HG02938 (cell line): ENCODE data around the gene GLB1L3.
"Not testable (repeated sequence)": the region's sequence is repeated elsewhere in the genome, so short reads cannot be mapped to it uniquely, and the experiment has no call there.

Experiments used
- ATAC-seq: cut with Tn5 transposase; IDR thresholded peaks from one replicate; pipeline ENCODE4 v1.9.1; 2021; ENCODE audit warnings: mild to moderate bottlenecking, moderate library complexity; ENCODE audit not compliant: unreplicated experiment

GLB1L3 gene

DNA sequence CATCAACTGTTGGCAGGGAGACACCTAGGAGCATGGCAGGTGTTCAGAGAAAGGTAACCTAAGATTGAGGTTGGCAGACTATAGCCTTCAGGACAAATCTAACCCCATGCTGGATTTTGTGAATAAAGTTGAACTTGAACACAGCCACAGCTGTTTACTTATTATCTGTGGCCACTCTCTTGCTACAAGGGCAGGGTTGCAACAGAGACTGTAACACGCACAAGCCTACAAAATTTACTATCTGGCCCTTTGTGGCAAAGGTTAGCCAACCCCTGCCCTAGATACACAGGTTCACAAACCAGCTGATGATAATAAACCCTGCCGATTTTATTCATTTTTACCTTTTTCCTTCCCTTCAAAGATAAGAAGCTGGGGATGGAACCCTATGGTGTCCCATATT is 25.5 kb upstream of the GLB1L3 start:
- no peak for ATAC-seq

DNA sequence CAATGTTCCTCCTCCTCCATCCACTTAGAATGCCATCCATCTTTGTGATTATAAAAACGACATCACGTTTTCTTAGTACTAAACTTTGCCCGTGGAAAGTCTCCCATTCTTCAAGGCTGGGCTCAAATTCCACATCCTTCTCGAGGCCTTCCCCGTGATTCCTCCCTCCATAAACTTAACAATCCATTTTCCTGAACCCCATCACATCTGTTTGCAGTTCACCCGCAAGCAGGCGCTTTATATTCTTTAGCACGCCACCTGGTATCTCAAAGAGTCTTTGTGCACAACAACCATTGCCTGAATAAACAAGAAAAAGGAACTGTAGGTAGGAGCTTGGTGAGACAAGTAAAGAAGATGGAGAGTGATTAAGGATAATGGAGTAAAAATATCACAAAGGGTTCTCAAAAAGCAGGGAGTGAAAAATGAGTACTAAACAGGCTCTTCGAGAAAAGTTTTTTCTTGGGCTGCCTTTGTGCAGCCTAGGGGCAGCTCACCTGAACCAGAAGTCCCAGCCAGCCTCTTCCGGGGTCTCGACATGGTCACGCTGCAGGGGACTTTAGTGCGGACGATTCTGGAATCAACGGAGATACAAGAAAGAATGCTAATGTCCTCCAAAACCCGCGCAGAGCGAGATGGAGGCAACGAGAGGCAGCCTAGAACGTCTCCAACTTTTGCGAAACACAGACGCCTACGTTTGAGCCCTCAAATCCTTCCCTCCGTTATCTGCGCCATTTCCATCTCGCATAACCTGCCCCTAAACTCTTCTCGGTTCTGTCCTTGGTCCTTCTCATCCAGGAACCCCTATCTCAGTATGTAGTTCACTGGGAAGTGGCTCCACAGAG is 23.6 kb upstream of the GLB1L3 start:
- peak; percentile 27 for ATAC-seq

DNA sequence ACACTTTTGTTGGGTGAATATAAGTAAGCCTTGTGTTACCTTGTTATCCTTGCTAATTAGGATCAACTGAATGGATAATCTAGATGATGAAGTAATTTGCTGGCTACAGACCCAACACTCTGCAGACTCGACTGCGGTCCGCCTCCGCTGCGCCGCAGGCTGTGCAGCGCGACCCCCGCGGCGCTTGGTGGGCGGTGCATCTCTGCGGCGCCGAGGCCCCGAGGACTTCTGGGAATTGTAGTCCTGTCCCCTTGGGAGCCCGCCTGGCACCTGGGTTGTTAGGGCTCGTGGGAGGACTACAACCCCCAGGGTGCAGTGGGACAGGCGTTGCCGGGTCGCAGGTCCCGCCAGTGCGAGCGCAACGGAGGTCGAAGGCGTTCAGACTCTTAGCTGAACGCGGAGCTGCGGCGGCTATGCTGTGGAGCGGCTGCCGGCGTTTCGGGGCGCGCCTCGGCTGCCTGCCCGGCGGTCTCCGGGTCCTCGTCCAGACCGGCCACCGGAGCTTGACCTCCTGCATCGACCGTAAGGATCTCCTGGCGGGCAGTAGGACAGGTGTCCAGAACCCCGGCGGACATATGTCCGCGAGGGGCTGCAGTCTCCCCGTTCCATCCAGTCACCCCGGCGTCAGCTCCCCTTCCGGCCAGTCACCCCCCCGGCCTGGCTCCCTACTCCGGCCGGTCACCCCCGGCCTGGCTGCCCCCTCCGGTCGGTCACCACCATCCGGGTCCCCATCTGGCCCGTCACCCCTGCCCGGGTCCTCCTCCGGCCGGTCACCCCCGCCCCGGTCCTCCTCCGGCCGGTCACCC is 22.8 kb upstream of the GLB1L3 start, which contains the start of the genes ACAD8 and THYN1:
TSS of gene ACAD8 (plus strand) at position 381 of the 806 bp plus-strand sequence. CDS start at position 414, 33 bp downstream.
TSS of gene THYN1 (minus strand) at position 165 of the 806 bp plus-strand sequence. CDS start 470 bp downstream, outside the sequence.
- peak; percentile 97 for ATAC-seq

DNA sequence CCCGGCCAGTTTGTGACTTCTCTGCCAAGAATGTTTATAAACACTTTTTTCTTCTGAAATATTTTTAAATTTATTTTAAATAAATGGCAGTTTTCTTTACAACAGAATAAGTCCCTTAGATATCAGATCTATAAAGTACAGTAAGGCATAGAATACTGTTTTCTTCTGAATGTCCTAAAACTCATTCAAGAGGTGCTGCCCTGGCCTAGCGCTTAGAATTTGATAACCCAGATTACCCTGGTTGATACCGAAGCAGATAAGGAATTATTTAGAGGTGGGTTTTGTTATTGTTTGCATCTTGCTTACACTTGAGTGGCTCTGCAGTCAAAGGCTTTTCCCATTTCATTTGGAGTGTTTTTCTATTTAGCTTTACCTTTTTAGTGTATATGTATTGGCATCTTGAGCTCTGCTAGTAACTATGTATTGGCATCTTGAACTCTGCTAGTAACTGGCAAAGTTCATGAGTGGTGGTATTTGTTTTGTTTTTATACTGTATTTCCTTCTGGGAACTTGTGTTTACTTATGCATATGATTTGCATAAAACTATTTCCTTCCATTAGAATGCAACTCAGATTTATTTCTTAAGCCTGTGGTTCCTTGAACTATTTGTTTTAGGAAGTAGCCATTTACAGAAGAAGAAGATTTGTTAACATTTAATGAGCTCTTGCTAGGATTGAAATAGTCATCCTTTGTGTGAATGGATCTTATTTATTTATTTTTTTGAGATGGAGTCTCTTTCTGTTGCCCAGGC is 21.6 kb upstream of the GLB1L3 start:
- ATAC-seq: no peak

DNA sequence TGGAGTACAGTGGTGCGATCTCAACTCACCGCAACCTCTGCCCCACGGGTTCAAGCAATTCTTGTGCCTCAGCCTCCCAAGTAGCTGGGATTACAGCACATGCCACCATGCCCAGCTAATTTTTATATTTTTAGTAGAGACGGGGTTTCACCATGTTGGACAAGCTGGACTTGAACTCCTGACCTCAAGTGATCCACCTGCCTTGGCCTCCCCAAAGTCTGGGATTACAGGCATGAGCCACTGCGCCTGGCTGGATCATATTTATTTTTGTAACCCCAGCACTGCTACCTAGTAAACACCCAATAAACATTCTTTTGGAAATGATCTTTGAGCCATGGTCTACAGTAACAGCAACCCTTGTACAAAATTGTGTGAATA is 21.0 kb upstream of the GLB1L3 start:
- ATAC-seq: not testable (repeated sequence)

DNA sequence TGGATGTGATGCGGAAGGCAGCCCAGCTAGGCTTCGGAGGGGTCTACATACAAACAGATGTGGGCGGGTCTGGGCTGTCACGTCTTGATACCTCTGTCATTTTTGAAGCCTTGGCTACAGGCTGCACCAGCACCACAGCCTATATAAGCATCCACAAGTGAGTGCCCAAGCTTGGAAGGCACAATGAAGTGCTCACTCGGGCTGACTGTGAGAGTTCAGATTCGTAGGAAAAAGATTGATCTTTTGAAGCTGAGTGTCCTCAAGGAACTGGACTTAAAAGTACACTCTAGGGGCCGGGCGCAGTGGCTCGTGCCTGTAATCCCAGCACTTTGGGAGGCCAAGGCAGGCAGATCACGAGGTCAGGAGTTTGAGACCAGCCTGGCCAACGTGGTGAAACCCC is 19.1 kb upstream of the GLB1L3 start:
- ATAC-seq: no peak

DNA sequence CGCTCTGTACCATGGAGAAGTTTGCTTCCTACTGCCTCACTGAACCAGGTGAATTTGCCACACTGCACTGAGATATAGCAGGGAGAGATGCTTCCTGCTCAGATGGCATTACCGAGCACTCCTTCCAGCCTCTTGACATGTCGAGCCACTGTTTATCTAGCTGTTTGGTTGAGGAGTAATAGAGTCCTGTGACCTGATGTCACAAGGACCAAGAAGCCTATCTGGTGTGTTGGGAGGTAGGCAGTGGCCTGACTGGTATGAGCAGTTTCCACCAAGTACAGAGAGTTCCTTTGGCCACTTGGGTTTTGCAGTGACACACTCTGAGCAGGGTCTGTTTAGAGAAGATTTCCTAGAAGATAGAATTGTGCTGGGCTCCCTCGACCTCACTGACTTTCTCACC is 17.6 kb upstream of the GLB1L3 start:
- ATAC-seq: no peak

DNA sequence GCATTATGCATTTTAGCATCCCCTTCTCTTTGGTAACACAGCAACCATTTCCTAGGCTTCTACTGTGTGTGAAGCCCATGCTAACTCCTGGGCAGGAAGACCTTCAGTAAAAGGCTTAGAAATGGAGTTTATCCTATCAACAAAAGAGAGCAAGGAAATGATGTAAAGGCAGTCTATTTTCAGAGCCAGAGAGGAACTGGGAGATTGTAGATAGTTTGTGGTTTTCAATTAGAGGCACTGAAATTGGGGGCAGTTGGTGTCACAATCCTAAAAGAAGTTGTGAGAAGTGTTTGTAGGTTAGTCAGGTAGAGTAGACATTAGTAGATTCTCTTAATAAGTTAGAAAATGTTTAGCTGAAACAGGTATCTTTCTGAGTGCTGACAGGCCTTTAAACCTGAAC is 15.7 kb upstream of the GLB1L3 start:
- no peak for ATAC-seq

DNA sequence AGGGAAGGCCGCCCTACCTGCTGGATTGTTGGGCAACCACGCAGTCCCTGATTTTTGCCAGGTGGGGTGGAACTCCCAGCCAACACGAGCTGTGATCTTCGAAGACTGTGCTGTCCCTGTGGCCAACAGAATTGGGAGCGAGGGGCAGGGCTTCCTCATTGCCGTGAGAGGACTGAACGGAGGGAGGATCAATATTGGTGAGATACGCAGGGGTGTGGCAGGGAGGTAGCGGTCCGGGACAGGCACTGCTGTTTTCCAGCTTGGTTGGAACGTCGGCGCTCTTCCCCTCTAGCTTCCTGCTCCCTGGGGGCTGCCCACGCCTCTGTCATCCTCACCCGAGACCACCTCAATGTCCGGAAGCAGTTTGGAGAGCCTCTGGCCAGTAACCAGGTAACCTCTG is 15.2 kb upstream of the GLB1L3 start:
- ATAC-seq: no peak

DNA sequence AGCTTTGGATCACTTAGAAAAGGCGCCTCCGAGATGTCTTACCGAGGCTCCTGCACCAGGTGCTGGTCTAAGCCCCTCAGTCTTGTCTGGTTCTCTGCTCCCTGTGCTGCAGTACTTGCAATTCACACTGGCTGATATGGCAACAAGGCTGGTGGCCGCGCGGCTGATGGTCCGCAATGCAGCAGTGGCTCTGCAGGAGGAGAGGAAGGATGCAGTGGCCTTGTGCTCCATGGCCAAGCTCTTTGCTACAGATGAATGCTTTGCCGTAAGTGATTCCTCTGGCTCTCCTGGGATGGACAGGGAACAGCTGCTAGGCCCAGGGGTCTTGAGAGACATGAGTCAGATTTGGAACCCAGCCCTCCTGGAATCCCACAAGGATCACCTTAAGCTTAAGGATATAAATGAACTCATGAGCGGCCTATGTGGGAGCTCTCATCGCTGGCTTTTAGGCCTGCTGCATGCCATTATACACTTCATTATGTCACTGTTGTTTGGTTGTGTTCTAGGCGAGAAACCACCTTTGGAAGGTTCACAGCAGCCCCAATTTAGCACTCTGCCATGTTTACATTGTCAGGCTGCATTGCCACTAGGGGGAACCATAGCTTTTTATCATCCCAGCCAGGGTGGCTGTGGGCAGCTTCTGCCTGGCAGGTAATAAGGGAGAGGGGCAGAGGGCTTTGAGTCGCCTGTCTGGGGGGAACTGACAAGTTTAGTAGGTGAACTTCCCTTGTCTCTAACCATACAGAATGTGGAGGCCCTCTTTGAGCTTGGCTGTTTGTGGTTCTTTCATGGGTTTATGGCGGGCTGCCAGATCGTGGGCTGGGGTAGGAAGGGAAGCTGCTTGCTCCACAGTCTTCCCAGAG is 14.3 kb upstream of the GLB1L3 start:
- no peak for ATAC-seq

DNA sequence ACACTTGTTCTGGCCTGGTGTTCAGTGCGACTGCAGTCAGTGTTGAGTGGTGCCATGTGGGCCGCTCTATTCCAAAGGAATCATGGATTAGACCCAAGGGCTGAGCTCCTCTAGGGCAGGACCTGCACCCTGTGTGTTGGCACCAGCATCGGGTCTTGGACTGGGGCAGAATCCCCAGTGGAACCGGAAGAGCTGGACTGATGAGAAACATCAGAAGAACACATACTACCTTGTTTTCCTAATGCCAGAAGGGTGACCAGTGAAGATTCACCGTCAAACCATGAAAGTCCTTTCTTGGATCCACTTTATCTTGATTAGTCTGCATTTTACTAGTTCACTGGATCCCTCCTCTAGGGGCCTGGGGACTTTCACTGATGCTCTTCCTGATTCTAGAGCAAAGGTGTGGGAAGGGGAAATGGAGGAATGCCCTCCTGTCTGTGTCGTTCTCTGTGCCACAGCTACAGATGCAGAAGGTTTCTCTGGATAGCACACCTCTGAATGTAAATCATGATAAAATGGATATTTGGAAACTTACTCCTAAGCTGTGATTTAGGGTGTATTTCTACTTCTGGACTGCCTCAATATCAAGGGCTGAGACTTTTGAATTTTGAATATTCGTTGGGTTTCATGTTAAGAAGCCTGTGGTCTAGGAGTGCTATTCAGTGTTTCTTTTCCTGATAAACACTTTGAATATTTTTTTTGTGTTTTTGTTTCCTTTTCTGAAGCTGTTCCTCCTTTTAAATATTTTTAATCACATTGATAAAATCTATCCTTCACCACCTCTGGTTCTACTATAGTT is 11.0 kb upstream of the GLB1L3 start:
- ATAC-seq: no peak

DNA sequence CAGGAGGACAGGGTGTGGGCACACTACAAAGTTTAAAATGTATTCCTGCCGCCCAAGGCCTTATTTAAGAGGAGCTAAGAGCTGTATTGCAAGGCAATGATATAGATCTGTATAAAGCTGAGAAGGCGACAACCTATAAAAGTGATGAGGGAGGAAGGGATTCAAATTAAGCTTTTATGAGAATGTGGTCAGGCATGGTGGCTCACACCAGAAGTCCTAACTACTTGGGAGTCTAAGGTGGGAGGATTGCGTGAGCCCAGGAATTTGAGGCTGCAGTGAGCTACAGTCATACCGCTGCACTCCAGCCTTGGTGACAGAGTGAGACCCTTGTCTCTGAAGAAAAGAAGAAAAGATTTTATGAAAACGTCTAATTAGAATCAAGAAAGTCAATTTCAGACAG is 9.7 kb upstream of the GLB1L3 start:
- no peak for ATAC-seq

DNA sequence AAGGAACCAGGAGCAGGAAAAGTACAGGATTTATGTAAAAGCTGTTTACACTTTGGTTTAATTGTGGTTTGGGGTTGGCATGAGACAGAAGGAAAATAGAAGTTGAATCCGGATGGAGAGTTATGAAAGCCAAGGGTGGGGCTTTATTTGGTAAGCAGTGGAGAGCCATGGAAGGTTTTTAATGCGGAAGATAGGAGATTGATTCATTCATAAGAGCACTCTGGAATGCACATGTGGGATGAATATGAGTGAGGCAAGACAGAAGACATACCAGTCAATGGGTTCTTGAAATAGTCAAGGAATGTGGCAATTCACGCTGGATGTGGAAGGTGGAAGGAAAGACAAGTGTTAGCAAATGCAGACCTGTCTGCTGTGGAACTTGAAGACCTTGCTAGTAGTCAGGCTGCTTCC is 9.3 kb upstream of the GLB1L3 start:
- ATAC-seq: no peak

DNA sequence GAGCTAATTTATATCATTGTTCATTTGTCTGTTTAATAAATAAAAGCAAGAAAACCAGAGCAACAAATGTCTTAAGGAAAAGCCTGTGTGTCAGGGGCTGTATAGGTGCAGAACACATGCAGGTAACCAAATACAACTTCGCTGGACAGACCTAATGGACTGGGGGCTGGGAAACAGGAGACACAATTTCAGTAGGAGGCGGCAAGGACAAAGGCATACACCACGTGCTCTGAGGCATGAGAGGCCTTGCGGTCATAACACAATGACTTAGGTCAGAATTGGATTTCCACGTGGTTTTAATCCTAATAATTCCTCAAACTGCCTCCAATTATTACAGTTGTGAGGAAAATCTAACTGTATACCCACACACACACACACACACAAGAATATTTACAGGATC is 8.7 kb upstream of the GLB1L3 start:
- no peak for ATAC-seq

DNA sequence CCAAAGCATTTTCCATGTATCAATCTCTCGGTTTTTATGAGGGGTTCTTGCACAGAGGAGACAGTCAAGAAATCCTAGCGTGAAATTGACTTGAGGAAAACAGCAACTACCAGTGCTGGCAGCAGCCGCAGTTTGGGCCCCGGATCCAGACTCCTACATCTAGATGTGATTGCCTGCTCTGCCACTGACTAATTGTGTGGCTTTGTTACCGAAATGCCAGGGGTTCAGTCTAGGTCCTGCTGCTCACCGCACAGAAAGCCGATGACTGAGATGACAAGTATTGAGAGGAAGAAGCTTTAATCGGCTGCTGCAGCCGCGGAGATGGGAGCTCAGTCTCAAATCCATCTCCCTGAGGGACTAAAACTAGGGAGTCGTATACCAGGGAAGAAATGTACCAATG is 8.2 kb upstream of the GLB1L3 start:
- ATAC-seq: no peak

DNA sequence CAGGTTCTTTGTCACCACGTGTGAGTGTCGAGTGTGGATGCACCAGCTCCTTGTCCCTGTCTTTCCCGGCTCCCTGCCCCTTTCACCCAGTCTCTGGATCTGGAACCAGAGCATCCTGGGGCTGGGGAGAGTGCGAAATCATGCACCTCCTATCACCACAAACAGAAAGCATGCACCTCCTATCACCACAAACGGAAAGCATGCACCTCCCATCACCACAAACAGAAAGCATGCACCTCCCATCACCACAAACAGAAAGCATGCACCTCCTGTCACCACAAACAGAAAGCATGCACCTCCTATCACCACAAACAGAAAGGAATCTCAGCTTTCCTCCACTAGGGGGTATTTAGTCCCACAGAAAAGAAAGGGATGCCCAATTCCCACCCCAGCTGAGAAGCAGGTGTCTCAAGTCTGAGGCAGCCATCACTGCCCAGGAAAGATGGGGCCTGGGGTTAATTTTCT is 5.9 kb upstream of the GLB1L3 start:
- no peak for ATAC-seq

DNA sequence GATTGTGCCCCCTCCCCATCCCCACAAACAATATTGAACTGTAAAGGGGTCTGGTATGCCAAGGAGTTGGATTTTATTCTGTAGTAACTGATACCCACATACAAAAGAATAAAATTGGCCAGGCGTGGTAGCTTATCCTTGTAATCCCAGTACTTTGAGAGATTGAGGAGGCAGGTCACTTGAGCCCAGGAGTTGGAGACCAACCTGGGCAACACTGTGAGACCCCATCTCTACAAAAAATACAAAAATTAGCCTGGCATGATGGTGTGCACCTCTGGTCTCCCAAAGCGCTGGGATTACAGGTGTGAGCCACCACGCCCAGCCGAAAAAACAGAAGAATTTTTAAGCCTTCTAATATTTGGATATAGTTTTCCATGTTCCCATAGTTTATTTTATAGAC is 4.2 kb upstream of the GLB1L3 start:
- ATAC-seq: no peak

DNA sequence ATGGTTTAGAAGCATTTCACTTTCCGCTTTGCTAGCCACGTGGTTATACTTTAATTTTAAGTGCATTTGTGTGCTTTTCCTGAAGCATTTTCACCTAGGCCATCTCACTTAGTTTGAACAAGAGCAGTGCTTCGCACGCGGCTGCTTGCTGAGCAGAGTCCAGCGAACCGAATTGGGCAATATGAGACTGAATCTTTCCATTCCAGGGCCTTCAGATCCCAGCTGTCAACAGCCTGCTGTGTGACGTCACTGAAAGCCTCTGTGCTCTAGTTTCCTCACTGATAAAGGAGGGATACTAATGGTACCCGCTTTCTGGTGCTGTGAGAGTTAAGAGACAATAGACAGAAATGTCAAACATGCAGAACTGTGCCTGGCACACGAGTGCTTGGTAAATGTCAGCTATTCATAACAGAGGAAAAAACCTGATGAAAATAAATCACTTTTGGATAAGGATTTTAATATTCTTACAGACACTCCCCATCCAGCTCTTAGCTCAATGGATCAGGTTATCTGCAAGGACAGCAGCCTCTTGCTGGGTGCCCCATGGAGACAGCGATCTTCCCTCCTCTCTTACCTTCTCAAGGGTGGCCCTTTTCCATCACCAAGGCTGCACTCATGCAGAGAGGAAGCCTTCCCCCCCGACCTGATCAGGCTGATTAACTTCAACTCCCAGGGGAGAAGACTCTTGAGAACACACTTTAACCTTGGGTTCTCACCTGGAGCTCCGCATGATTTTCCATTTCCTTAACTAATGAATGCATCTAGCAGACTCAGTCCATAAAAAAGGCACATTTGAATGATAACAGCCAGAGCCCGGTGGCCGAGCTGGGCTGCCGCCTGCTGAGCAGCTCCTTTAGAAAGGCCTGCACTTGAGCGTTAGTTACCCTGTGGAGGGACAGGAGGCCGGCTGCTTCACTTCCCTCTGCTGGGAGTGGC is 3.5 kb upstream of the GLB1L3 start:
- ATAC-seq: no peak
